Caco-2 (cell line): Measurements from ENCODE around the gene PHF12. TPM values are rescaled to one million over a fixed set of nuclear protein-coding genes. Genes with fewer than 3 reads are reported as not detected.
"Not testable (repeated sequence)": the region's sequence is repeated elsewhere in the genome, so short reads cannot be mapped to it uniquely, and the experiment has no call there.

Experiments used
- BruUV-seq: library from RNA; stranded (reverse); fragments of 400-500 nt; replicated peaks from 2 replicates; lab custom pipeline; 2021; lab: Mats Ljungman, UMichigan
- CTCF ChIA-PET: fragments of 300-600 bp; sonication (Branson Sonifier 250); formaldehyde crosslinking; loops from one replicate; lab custom pipeline; 2022; ENCODE audit warnings: antibody characterized with exemption; lab: Charles Lee
- POLR2A ChIA-PET: fragments of 300-600 bp; sonication (Branson Sonifier 250); formaldehyde crosslinking; loops from one replicate; lab custom pipeline; 2022; ENCODE audit warnings: antibody characterized with exemption; lab: Charles Lee
- DNase-seq, 2 experiments: peaks; one replicate each; pipeline versions ENCODE4 v3.0.0 to v3.0.0-alpha.2; 2020 to 2022
- H3K27me3 ChIP-seq: replicated peaks from 2 replicates; pipeline ENCODE4 v1.6.0; 2011; ENCODE audit warnings: low read length; ENCODE audit not compliant: control insufficient read depth, insufficient read depth
- H3K36me3 ChIP-seq: 2 replicates; pipeline ENCODE4 v1.5.1; 2011; ENCODE audit warnings: low read length; ENCODE audit not compliant: control insufficient read depth, insufficient read depth
- H3K4me1 ChIP-seq: fragments of 250-450 bp; sonication (Bioruptor Pico); 2 replicates; pipeline ENCODE4 v1.5.1; 2020; ENCODE audit warnings: mild to moderate bottlenecking
- H3K4me3 ChIP-seq: 2 replicates; pipeline ENCODE4 v1.5.1; 2011; ENCODE audit warnings: low read depth, mild to moderate bottlenecking, control low read depth, low read length
- H3K9me3 ChIP-seq: fragments of 250-450 bp; sonication (Bioruptor Pico); 2 replicates; pipeline ENCODE4 v1.5.1; 2020; ENCODE audit warnings: mild to moderate bottlenecking, moderate library complexity
- H3K27ac Mint-ChIP-seq: one replicate; pipeline ENCODE4 v1.8.0; 2022; ENCODE audit warnings: mixed read lengths; ENCODE audit not compliant: unreplicated experiment
- H3K27me3 Mint-ChIP-seq: one replicate; pipeline ENCODE4 v1.8.0; 2022; ENCODE audit warnings: mixed read lengths; ENCODE audit not compliant: insufficient read depth, unreplicated experiment
- H3K36me3 Mint-ChIP-seq: one replicate; pipeline ENCODE4 v1.8.0; 2022; ENCODE audit warnings: mild to moderate bottlenecking, mixed read lengths; ENCODE audit not compliant: insufficient read depth, unreplicated experiment
- H3K4me1 Mint-ChIP-seq: one replicate; pipeline ENCODE4 v1.8.0; 2022; ENCODE audit warnings: low read depth, mixed read lengths; ENCODE audit not compliant: unreplicated experiment
- H3K4me3 Mint-ChIP-seq: one replicate; pipeline ENCODE4 v1.8.0; 2022; ENCODE audit warnings: mild to moderate bottlenecking, moderate library complexity, mixed read lengths; ENCODE audit not compliant: unreplicated experiment
- H3K9me3 Mint-ChIP-seq: one replicate; pipeline ENCODE4 v1.8.0; 2022; ENCODE audit warnings: mixed read lengths; ENCODE audit not compliant: unreplicated experiment
- CTCF ChIP-seq, 2 experiments: fragments of 200-600 bp in 1 of 2; IDR thresholded peaks; 1 replicate in 1 of 2; 2 replicates in 1 of 2; pipeline versions ENCODE4 v1.5.1 to v1.8.0; 2011 to 2022; ENCODE audit warnings: antibody characterized with exemption in 1 of 2, control low read depth in 1 of 2, inconsistent platforms in 1 of 2, low read depth in 1 of 2, low read length in 1 of 2, mild to moderate bottlenecking in 1 of 2, moderate library complexity in 1 of 2; ENCODE audit not compliant: insufficient read depth in 1 of 2, severe bottlenecking in 1 of 2, unreplicated experiment in 1 of 2
- intact Hi-C: fragments of 100-400 bp; cut with micrococcal nuclease; formaldehyde crosslinking; loops from one replicate; pipeline ENCODE4 v1.10.0; 2022; ENCODE audit not compliant: unreplicated experiment
- total RNA-seq: library from RNA; stranded (reverse); gene quantifications from 2 replicates; pipeline ENCODE4 v1.2.3, GENCODE V29; 2022

The PHF12 gene
- total RNA-seq, 1 experiment from 2014 or later = 49.9 TPM

GRCh38 chr17:28904800-28905199 lies 46.5 kb downstream of the PHF12 start:
- H3K27me3 Mint-ChIP-seq = no peaks in the 10 kb centered on the region
- no peak for DNase-seq
- H3K36me3 Mint-ChIP-seq = peaks cover 61% of the 10 kb centered on the region
- H3K4me3 Mint-ChIP-seq = no peak overlapping the region
- intact Hi-C loops = no loop called here
- H3K4me1 ChIP-seq = peaks cover 9% of the 10 kb centered on the region
- no peak for TF ChIP-seq CTCF (IDR thresholded peaks at IDR 0.05; ENCODE audit: insufficient read depth in 1 of 2, low read depth in 1 of 2, low read length in 1 of 2, severe bottlenecking in 1 of 2, unreplicated experiment in 1 of 2)
- peaks cover 24% of the 10 kb centered on the region for H3K4me1 Mint-ChIP-seq
- H3K9me3 ChIP-seq = no peaks in the 10 kb centered on the region
- no peak overlapping the region for H3K27ac Mint-ChIP-seq
- ChIA-PET POLR2A (no interaction called here), CTCF (no interaction called here)
- H3K9me3 Mint-ChIP-seq = no peaks in the 10 kb centered on the region
- H3K27me3 ChIP-seq = no peaks in the 10 kb centered on the region
- BruUV-seq = no TSS peak
- H3K36me3 ChIP-seq = peaks cover 2% of the 10 kb centered on the region
- H3K4me3 ChIP-seq = no peak overlapping the region

- H3K4me3 ChIP-seq, H3K27me3 Mint-ChIP-seq, H3K9me3 Mint-ChIP-seq, BruUV-seq, DNase-seq, H3K36me3 ChIP-seq, H3K27me3 ChIP-seq, H3K4me1 ChIP-seq, POLR2A ChIA-PET, H3K9me3 ChIP-seq: not testable (repeated sequence)
- Mint-ChIP-seq H3K36me3 (peaks cover 50% of the 10 kb centered on the region), H3K4me3 (peak overlapping the region; percentile 81), H3K27ac (peak overlapping the region; percentile 27), H3K4me1 (peaks cover 24% of the 10 kb centered on the region)
- CTCF ChIA-PET = interaction anchor here (2.1 to 2.2 kb wide), 3 partner anchors 9 to 176 kb away, joined by 4 to 19 read pairs (median 15); partner anchors contain the start of gene TLCD1
- intact Hi-C loops = loop anchor here (2.0 kb wide), 1 partner anchor 45 kb away; no protein-coding TSS in a partner anchor
These were observed 47.8 kb downstream of the PHF12 start for GRCh38 chr17:28903546-28903841.

- peak; percentile 95 to 99 for DNase-seq
- H3K4me3 Mint-ChIP-seq = peak within 1 kb of the TSS; percentile 81
- peaks cover 51% of the 10 kb centered on the region for H3K36me3 Mint-ChIP-seq
- TF ChIP-seq CTCF (IDR thresholded peaks at IDR 0.05; ENCODE audit: insufficient read depth in 1 of 2, low read depth in 1 of 2, low read length in 1 of 2, severe bottlenecking in 1 of 2, unreplicated experiment in 1 of 2) = peak; percentile 97 to 98
- Histone ChIP-seq H3K36me3 (peaks cover 2% of the 10 kb centered on the region), H3K4me3 (peak within 1 kb of the TSS; percentile 72), H3K27me3 (no peaks in the 10 kb centered on the region), H3K4me1 (peaks cover 11% of the 10 kb centered on the region), H3K9me3 (no peaks in the 10 kb centered on the region)
- peak within 1 kb of the TSS; percentile 76 for H3K27ac Mint-ChIP-seq
- BruUV-seq = no TSS peak
- intact Hi-C loops = loop anchor here (2.0 kb wide), 1 partner anchor 46 kb away; no protein-coding TSS in a partner anchor
- no peaks in the 10 kb centered on the region for H3K9me3 Mint-ChIP-seq
- H3K27me3 Mint-ChIP-seq = no peaks in the 10 kb centered on the region
- H3K4me1 Mint-ChIP-seq = peaks cover 24% of the 10 kb centered on the region
- CTCF ChIA-PET = interaction anchor here (0.6 to 2.2 kb wide), 6 partner anchors 10 to 176 kb away, joined by 3 to 19 read pairs (median 4); partner anchors contain the start of genes PHF12 and TLCD1
- POLR2A ChIA-PET = interaction anchor here (0.8 to 0.9 kb wide), 2 partner anchors 49 to 175 kb away, joined by 3 read pairs; no protein-coding TSS in a partner anchor
These were observed 48.3 kb downstream of the PHF12 start, which contains the start of gene DHRS13 for GRCh38 chr17:28902819-28903545. DHRS13 (minus strand) TSS chr17:28903079; CDS start chr17:28902944, 135 bp downstream.
